Activated T-helper 1 cell treated with anti-CD3 and anti-CD28 coated beads, Interleukin-2, amount 50 U/mL, for 16 hours (primary cell): ENCODE data around the gene EPB41L2.
"Not testable (repeated sequence)": the region's sequence is repeated elsewhere in the genome, so short reads cannot be mapped to it uniquely, and the experiment has no call there.

Experiments
- DNase-seq, 2 donors: peaks; one replicate each; pipeline ENCODE4 v3.0.0-alpha.2; 2020; ENCODE audit warnings: low read depth in 1 of 2, low spot score in 1 of 2

EPB41L2 gene

DNA sequence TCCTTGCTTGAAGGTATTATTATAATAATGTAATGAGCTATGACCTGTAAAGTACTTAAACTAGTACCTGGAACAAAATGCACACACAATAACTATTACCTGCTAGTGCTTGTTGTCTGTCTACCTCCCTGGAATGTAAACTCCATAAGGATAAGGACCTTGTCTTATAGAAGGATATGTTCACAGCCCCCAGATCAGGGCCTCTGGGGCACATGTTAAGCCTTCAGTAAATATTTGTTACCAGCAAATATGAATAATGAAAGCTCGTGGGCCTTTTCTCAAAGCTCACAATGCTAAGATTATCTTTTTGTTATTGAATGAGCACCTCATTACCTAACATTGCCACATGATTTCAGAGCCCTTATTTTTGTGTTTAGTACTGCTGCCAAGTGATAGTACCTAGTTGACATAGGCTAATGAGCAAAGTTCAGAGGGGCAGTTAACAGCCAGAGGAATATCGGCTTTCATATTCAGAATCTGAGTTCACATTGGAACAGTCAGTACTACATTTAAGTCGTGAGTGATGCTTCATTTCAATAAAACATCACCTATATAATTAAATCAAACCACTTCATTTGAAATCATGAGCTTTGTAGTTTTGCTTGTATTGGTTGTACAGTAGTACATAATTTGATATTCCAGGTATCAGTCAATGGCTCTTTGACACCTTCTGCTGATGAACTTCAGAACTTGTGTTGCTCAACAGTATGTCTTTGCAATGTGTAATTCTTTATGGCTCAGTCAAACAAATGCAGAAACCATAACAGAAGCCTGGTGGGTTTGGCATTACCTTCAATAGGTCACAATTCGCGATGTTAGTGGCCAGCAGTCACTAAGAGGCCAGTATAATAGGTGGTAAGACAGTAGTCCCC lies 247.6 kb downstream of the EPB41L2 start:
- DNase-seq = no peak

- DNase-seq = no peak
These were observed 248.5 kb downstream of the EPB41L2 start for GRCh38 chr6:130814506-130814905.

DNA sequence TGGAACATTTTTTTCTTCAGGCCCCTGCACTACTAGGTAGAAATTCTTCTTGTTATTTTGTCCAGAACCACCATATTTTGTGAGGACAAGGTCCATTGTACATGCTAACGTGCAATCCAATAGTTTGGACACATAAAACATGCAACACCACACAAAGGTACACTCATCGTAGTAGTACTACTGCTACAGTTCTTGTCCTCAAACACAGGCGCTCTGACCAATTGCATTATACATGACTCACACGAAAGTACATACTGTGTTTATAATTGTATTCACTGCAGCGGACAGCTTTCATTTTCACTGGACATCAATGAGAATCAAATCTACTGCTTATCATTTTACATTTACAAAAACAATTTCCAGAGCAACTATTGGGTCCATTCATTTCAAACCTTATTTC lies 251.1 kb downstream of the EPB41L2 start:
- DNase-seq = no peak

DNA sequence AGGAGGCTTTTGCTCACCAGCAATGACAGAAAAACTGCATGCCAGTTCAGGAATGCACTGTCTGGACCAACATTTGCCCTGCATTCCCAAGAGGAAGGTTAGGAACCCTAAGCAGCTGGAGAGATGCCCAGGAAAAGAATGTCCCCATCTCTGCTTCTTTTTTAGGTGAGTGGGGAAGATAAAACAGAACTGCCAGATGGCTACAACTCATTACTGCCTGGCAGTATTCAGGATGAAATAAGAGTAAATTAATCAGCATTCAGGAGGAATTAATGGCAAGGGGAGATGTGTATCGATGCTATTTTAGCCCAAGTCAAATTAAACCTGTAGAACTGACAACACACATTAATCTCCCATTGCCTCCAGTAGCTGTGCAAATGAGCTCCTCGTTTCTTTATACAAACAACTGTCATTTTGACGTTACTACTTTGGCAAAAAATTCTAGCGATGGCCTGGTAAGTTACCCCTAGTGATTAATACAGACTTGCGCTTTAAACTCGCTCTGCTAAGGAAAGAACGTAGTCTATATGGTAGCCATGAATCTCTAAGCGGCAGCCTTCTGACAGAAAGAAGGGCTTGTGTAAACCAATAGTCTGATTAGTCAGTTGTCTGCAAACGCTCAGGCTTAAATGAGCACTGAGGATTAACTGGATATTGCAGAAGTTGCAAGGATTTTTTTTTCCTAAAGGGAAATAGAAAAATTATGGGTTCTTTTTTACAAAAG lies 252.6 kb downstream of the EPB41L2 start:
- no peak for DNase-seq

GRCh38 chr6:130801368-130801767 lies 261.7 kb downstream of the EPB41L2 start:
- not testable (repeated sequence) for DNase-seq

GRCh38 chr6:130797061-130797460 lies 266.0 kb downstream of the EPB41L2 start:
- DNase-seq = no peak

GRCh38 chr6:130796313-130796905 lies 266.6 kb downstream of the EPB41L2 start:
- DNase-seq = no peak

- no peak for DNase-seq
These were observed 268.3 kb downstream of the EPB41L2 start for GRCh38 chr6:130794738-130795137.

- no peak for DNase-seq
These were observed 268.9 kb downstream of the EPB41L2 start for GRCh38 chr6:130794010-130794697.
